Astrocyte (in vitro differentiated cells and primary cell): ENCODE data around the gene HHLA2.

Experiments used
- CTCF ChIP-seq: IDR thresholded peaks from 2 replicates; pipeline ENCODE4 v1.5.1; 2011; ENCODE audit warnings: low read depth, mild to moderate bottlenecking, inconsistent platforms, low read length, moderate library complexity; ENCODE audit not compliant: insufficient read depth
- EZH2 ChIP-seq: IDR thresholded peaks from 2 replicates; pipeline ENCODE4 v1.6.1; 2012; ENCODE audit warnings: mild to moderate bottlenecking, low read length, inconsistent platforms; ENCODE audit not compliant: insufficient read depth

DNA sequence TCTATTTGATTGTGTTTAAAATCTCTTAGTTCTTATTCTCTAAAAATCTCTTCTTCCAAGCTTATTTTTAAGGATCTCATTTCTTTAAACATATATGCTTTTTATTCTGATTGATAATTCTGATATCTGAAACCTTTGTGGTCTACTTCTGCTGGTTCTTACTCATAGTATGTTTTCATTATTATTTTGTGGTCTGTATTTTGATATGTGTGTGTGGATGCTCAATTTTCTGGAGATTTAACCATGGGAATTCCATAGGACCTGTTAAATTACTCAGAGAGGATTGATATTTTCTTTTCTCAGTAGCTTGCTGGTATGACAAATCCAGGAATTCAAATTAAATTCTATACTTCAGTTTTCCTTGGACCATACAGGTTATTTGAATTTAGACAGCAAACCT, 14.7 kb upstream of the HHLA2 start:
- TF ChIP-seq EZH2 (no peak), CTCF (no peak)
